Renal cortex interstitium (tissue), 3 donors: Measurements from ENCODE around the gene DENND4C. TPM values are rescaled to one million over a fixed set of nuclear protein-coding genes. Genes with fewer than 3 reads are reported as not detected.

Source experiments
- polyA plus RNA-seq, 3 donors: library from polyadenylated mRNA; unstranded; fragments of 120-200 nt; gene quantifications; one replicate each; pipeline ENCODE4 v1.2.1, GENCODE V29; 2013; ENCODE audit not compliant: insufficient read length in 3 of 3

The DENND4C gene
- polyA plus RNA-seq, 3 donors: 42.3 to 52.6 (median 50.5) TPM

Other genes with a start within 250 kb of the DENND4C start
- gene SAXO1, start 197.5 kb upstream of the DENND4C start, polyA plus RNA-seq: under 1 TPM; 0.09 to 0.29 (median 0.19) TPM
- 100 to 1,000 TPM in 2 of 3 donors, 10 to 100 TPM in 1; 95.1 to 111 (median 110) TPM for gene RRAGA, start 181.3 kb upstream of the DENND4C start, polyA plus RNA-seq
- 10 to 100 TPM; 17.9 to 23.0 (median 20.7) TPM for gene HAUS6, start 127.8 kb upstream of the DENND4C start, polyA plus RNA-seq
- 100 to 1,000 TPM; 104 to 128 (median 116) TPM for gene PLIN2, start 103.2 kb upstream of the DENND4C start, polyA plus RNA-seq
- 1,000 to 10,000 TPM; 2,696 to 2,962 (median 2,953) TPM for gene RPS6, start 149.5 kb downstream of the DENND4C start, polyA plus RNA-seq
- gene ACER2, start 178.3 kb downstream of the DENND4C start, polyA plus RNA-seq: 1 to 10 TPM; 7.2 to 9.5 (median 8.9) TPM